ENCODE results near the gene FSIP1. TPM values are rescaled to one million over a fixed set of nuclear protein-coding genes. Genes with fewer than 3 reads are reported as not detected.

FSIP1 gene
- total RNA-seq, 1 donor: 3.6 TPM

DNA sequence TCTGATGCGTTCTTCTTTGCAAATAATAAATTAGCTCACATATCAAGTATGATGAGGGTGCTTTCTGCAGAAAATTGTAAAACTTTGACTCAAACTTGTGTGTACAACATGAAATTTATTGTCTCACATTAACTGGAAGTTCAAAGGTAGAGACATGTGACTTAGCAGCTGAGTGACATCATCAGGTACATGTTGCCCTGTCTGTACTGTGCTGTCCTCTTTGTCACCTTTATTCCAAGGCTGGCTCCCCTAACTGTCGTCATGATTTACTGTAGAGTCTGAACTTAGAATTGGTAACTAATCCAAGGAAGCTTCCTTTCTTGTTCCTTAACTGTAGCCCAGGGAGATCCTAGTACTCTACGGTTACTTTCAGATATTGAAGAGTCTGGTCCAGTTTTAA lies 12.3 kb upstream of the FSIP1 start:
- Histone ChIP-seq H3K27ac (ENCODE audit: low read depth, low read length) (no peak overlapping the region), H2AFZ (ENCODE audit: low read length) (no peak overlapping the region), H3K27me3 (ENCODE audit: insufficient read depth, low read length) (no peaks in the 10 kb centered on the region), H4K20me1 (ENCODE audit: insufficient read depth, low read length) (no peaks in the 10 kb centered on the region), H3K4me2 (ENCODE audit: insufficient read depth, low read length) (no peak overlapping the region), H3K36me3 (ENCODE audit: insufficient read depth, low read length) (peaks cover 20% of the 10 kb centered on the region), H3K9me3 (ENCODE audit: low read depth, low read length) (no peaks in the 10 kb centered on the region), H3K4me3 (ENCODE audit: insufficient read depth, low read length) (no peak overlapping the region), H3K79me2 (ENCODE audit: insufficient read depth, low read length) (no peaks in the 10 kb centered on the region), H3K4me1 (ENCODE audit: insufficient read depth, low read length) (peaks cover 13% of the 10 kb centered on the region)
- TF ChIP-seq, protein P1, sequence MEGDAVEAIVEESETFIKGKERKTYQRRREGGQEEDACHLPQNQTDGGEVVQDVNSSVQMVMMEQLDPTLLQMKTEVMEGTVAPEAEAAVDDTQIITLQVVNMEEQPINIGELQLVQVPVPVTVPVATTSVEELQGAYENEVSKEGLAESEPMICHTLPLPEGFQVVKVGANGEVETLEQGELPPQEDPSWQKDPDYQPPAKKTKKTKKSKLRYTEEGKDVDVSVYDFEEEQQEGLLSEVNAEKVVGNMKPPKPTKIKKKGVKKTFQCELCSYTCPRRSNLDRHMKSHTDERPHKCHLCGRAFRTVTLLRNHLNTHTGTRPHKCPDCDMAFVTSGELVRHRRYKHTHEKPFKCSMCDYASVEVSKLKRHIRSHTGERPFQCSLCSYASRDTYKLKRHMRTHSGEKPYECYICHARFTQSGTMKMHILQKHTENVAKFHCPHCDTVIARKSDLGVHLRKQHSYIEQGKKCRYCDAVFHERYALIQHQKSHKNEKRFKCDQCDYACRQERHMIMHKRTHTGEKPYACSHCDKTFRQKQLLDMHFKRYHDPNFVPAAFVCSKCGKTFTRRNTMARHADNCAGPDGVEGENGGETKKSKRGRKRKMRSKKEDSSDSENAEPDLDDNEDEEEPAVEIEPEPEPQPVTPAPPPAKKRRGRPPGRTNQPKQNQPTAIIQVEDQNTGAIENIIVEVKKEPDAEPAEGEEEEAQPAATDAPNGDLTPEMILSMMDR (IDR thresholded peaks at IDR 0.05; ENCODE audit: extremely low read depth, low read depth, low read length): no peak
- no peak for DNase-seq (ENCODE audit: insufficient read length, low spot score, missing footprints)

DNA sequence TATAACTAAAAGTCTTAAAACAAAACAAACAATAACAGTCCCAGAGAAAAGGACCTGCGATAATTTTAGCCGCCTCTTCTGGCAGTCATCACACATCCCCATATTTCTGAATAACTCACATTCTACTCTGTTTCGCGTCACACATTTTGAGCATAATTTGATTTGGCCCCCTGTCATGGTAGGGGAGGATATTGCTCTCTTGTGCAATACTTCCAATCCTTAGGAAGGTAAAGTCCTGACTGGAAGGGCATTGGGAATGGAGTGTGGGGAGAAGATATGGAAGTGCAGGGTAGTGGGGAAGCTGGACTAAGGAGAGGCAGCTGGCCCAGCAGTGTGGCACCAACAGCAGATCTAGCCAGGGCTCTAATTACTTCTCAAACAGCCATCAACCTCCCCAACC lies 11.3 kb upstream of the FSIP1 start:
- Histone ChIP-seq H3K4me3 (ENCODE audit: insufficient read depth, low read length) (no peak overlapping the region), H2AFZ (ENCODE audit: low read length) (no peak overlapping the region), H3K36me3 (ENCODE audit: insufficient read depth, low read length) (peaks cover 14% of the 10 kb centered on the region), H3K4me1 (ENCODE audit: insufficient read depth, low read length) (peaks cover 23% of the 10 kb centered on the region), H3K27me3 (ENCODE audit: insufficient read depth, low read length) (no peaks in the 10 kb centered on the region), H3K27ac (ENCODE audit: low read depth, low read length) (no peak overlapping the region), H4K20me1 (ENCODE audit: insufficient read depth, low read length) (no peaks in the 10 kb centered on the region), H3K79me2 (ENCODE audit: insufficient read depth, low read length) (no peaks in the 10 kb centered on the region), H3K4me2 (ENCODE audit: insufficient read depth, low read length) (no peak overlapping the region), H3K9me3 (ENCODE audit: low read depth, low read length) (no peaks in the 10 kb centered on the region)
- DNase-seq (ENCODE audit: insufficient read length, low spot score, missing footprints): no peak
- TF ChIP-seq, protein P1 (IDR thresholded peaks at IDR 0.05; ENCODE audit: extremely low read depth, low read depth, low read length): no peak

DNA sequence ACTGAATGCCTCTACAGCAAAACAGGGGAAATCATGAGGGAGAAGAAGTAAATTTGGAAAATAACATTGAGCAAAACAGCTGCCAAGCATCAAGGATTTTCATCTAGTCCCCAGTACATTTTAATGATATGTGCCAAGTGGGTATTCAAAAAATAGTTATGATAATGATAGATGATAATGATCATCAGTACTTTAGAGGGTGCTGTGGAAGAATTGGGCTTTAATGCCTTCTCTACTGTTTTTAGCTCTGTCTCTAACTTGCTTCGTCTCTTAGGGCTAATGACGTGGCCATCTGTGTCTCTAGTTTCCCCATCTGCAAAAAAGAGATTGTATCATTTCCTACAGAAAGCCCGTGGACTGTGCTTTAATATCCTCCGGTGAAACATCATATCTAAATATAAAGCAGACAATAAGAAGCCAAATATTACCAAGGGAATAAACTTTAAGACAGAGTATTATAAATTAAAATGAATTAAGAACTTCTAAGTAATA lies 10.2 kb upstream of the FSIP1 start:
- H3K36me3 ChIP-seq (ENCODE audit: insufficient read depth, low read length): peaks cover 4% of the 10 kb centered on the region
- H3K9me3 ChIP-seq (ENCODE audit: low read depth, low read length): no peaks in the 10 kb centered on the region
- TF ChIP-seq, protein P1 (IDR thresholded peaks at IDR 0.05; ENCODE audit: extremely low read depth, low read depth, low read length): no peak
- peaks cover 34% of the 10 kb centered on the region for H3K4me1 ChIP-seq (ENCODE audit: insufficient read depth, low read length)
- DNase-seq (ENCODE audit: insufficient read length, low spot score, missing footprints): no peak
- H3K4me2 ChIP-seq (ENCODE audit: insufficient read depth, low read length): peak overlapping the region; percentile 23
- no peaks in the 10 kb centered on the region for H4K20me1 ChIP-seq (ENCODE audit: insufficient read depth, low read length)
- H3K79me2 ChIP-seq (ENCODE audit: insufficient read depth, low read length): no peaks in the 10 kb centered on the region
- no peak overlapping the region for H3K4me3 ChIP-seq (ENCODE audit: insufficient read depth, low read length)
- H3K27me3 ChIP-seq (ENCODE audit: insufficient read depth, low read length): no peaks in the 10 kb centered on the region
- no peak overlapping the region for H2AFZ ChIP-seq (ENCODE audit: low read length)
- H3K27ac ChIP-seq (ENCODE audit: low read depth, low read length): peak overlapping the region; percentile 24

DNA sequence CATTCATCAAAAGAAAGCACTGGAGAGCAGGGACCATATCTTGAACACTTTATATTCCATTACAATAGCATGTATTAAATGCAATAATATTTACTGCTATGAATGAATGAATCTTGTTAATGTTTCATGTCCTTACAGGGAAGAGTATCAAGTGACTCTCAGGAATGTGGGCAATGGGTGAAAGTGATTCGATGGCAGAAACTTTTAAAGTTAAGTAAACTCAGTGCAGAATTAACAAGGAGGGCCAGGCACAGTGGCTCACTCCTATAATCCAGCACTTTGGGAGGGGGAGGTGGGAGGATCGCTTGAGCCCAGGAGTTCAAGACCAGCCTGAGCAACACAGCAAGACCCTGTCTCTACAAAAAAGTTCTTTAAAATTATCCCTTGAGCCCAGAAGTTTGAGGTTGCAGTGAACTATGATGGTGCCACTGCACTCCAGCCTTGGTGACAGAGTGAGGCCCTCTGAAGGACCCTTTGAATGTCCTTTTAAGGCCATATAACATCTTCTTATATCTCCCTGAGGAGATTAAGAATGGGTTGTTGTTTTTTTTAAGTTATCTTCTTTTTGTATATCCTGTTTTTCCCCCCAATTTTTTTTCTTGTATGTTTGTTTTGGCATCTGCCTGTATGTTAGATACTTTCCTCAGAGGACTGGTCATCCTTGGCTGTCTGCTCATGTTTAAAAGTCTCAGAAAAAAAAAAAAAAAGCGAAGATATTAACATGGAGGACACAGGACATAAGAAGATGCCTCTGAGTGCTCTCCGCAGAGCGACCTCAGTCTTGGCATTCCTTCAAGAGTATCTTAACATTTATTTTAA lies 9.6 kb upstream of the FSIP1 start:
- Histone ChIP-seq H2AFZ (ENCODE audit: low read length) (no peak overlapping the region), H3K27ac (ENCODE audit: low read depth, low read length) (peak overlapping the region; percentile 24), H3K36me3 (ENCODE audit: insufficient read depth, low read length) (peaks cover 4% of the 10 kb centered on the region), H3K9me3 (ENCODE audit: low read depth, low read length) (no peaks in the 10 kb centered on the region), H4K20me1 (ENCODE audit: insufficient read depth, low read length) (no peaks in the 10 kb centered on the region), H3K4me3 (ENCODE audit: insufficient read depth, low read length) (no peak overlapping the region), H3K27me3 (ENCODE audit: insufficient read depth, low read length) (no peaks in the 10 kb centered on the region), H3K4me2 (ENCODE audit: insufficient read depth, low read length) (peak overlapping the region; percentile 23), H3K4me1 (ENCODE audit: insufficient read depth, low read length) (peaks cover 40% of the 10 kb centered on the region), H3K79me2 (ENCODE audit: insufficient read depth, low read length) (no peaks in the 10 kb centered on the region)
- TF ChIP-seq, protein P1 (IDR thresholded peaks at IDR 0.05; ENCODE audit: extremely low read depth, low read depth, low read length): no peak
- DNase-seq (ENCODE audit: insufficient read length, low spot score, missing footprints): peak; percentile 74

All from osteoblast (primary cell).